Panc1 (cell line): Measurements from ENCODE around the gene ADD2. TPM values are rescaled to one million over a fixed set of nuclear protein-coding genes. Genes with fewer than 3 reads are reported as not detected.

Source experiments
- ATAC-seq: fragments of 200-7000 bp; cut with Tn5 transposase; 2 replicates; pipeline ENCODE4 v1.9.1; 2020; ENCODE audit warnings: mild to moderate bottlenecking, moderate library complexity
- BruUV-seq: library from RNA; stranded (reverse); fragments of 400-500 nt; replicated peaks from 2 replicates; lab custom pipeline; 2021; lab: Mats Ljungman, UMichigan
- CTCF ChIA-PET: fragments of 300-600 bp; sonication (Branson Sonifier 250); formaldehyde crosslinking; loops from one replicate; lab custom pipeline; 2022; ENCODE audit warnings: antibody characterized with exemption; lab: Charles Lee
- POLR2A ChIA-PET: fragments of 300-600 bp; sonication (Branson Sonifier 250); formaldehyde crosslinking; loops from one replicate; lab custom pipeline; 2022; ENCODE audit warnings: antibody characterized with exemption; lab: Charles Lee
- DNase-seq: peaks from one replicate; pipeline ENCODE4 v3.0.0-alpha.2; 2010; ENCODE audit warnings: low read depth, low spot score
- H3K27ac ChIP-seq: 2 replicates; pipeline ENCODE4 v1.5.1; 2011; ENCODE audit warnings: mild to moderate bottlenecking, low read length, inconsistent platforms
- H3K27me3 ChIP-seq: fragments of 200-500 bp; sonication (Bioruptor generic); 2 replicates; pipeline ENCODE4 v1.6.0; 2014; ENCODE audit warnings: low read length, inconsistent platforms; ENCODE audit not compliant: control insufficient read depth, insufficient read depth
- H3K36me3 ChIP-seq: fragments of 200-500 bp; sonication (Bioruptor generic); 2 replicates; pipeline ENCODE4 v1.5.1; 2014; ENCODE audit warnings: inconsistent platforms, mild to moderate bottlenecking, low read length, moderate library complexity; ENCODE audit not compliant: control insufficient read depth, insufficient read depth
- H3K4me1 ChIP-seq: 2 replicates; pipeline ENCODE4 v1.5.1; 2011; ENCODE audit warnings: inconsistent platforms, mild to moderate bottlenecking, low read length, moderate library complexity; ENCODE audit not compliant: control insufficient read depth, insufficient read depth
- H3K4me3 ChIP-seq, 2 experiments: 2 replicates each; pipeline ENCODE4 v1.5.1; 2011 to 2012; ENCODE audit warnings: low read depth in 2 of 2, low read length in 2 of 2, mild to moderate bottlenecking in 2 of 2, inconsistent platforms in 1 of 2, moderate library complexity in 1 of 2
- H3K9me3 ChIP-seq: fragments of 200-500 bp; sonication (Bioruptor generic); 2 replicates; pipeline ENCODE4 v1.5.1; 2014; ENCODE audit warnings: low read depth, mild to moderate bottlenecking, inconsistent platforms, low read length, moderate library complexity; ENCODE audit not compliant: control insufficient read depth, insufficient read depth
- POLR2AphosphoS5 ChIP-seq: IDR thresholded peaks from 2 replicates; pipeline ENCODE4 v1.6.1; 2012; ENCODE audit warnings: mild to moderate bottlenecking, low read depth, low read length, moderate library complexity
- SIN3A ChIP-seq: IDR thresholded peaks from 2 replicates; pipeline ENCODE4 v1.6.1; 2012; ENCODE audit warnings: low read depth, mild to moderate bottlenecking, low read length, moderate library complexity, borderline replicate concordance; ENCODE audit not compliant: insufficient read depth
- TCF7L2 ChIP-seq: IDR thresholded peaks from 2 replicates; pipeline ENCODE4 v1.6.1; 2011; ENCODE audit warnings: mild to moderate bottlenecking, low read depth, low read length, inconsistent platforms
- in situ Hi-C: cut with HindIII; loops from 2 replicates; pipeline ENCODE4 v1.10.0; 2016; ENCODE audit warnings: low sequenced_read_pairs, low pct_unique_long_range_greater_than_20kb
- intact Hi-C: fragments of 100-400 bp; cut with micrococcal nuclease; formaldehyde crosslinking; loops from one replicate; pipeline ENCODE4 v1.10.0; 2022; ENCODE audit not compliant: unreplicated experiment
- total RNA-seq: library from RNA; stranded (reverse); gene quantifications from one replicate; pipeline ENCODE4 v1.2.1, GENCODE V29; 2021; ENCODE audit not compliant: unreplicated experiment
- TF ChIP-seq, protein P1 (sequence below), 2 experiments: IDR thresholded peaks; 2 replicates each; pipeline ENCODE4 v1.6.1; 2011 to 2012; ENCODE audit warnings: low read depth in 2 of 2, control low read depth in 1 of 2, low read length in 1 of 2, mild to moderate bottlenecking in 1 of 2, moderate library complexity in 1 of 2; ENCODE audit not compliant: insufficient read depth in 1 of 2
- TF ChIP-seq, protein P2 (sequence below): fragments of 450-650 bp; IDR thresholded peaks from 2 replicates; pipeline ENCODE4 v1.5.1; 2017; ENCODE audit warnings: mild to moderate bottlenecking

Gene ADD2
- total RNA-seq, 1 experiment from 2014 or later, result 0.26 TPM

DNA sequence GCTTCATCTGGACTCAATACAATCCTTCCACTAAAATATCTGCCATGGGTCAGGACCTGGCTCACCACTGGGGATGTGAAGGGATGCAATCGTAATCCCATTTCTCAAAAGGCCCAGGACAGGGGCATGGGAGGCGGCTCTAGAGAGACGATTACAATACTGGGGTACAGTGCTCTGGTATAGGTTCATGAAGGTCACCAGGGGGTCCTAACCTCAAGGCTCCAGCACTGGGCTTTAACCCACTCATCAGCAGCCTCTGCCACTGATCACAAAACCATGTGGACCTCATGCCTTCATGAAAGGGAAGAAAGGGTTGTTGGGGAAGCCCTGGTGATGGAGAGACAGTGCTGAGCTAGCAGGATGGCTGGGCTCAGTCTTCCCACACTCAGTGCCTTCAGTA lies 48.8 kb downstream of the ADD2 start:
- Histone ChIP-seq H3K36me3 (no peaks in the 10 kb centered on the region), H3K4me3 (no peak overlapping the region), H3K27ac (no peak overlapping the region), H3K4me1 (no peaks in the 10 kb centered on the region), H3K27me3 (peaks cover 3% of the 10 kb centered on the region), H3K9me3 (no peaks in the 10 kb centered on the region)
- in situ Hi-C loops, result no loop called here
- DNase-seq (no peak), ATAC-seq (no peak)
- no peak for TF ChIP-seq POLR2AphosphoS5
- no peak for TF ChIP-seq TCF7L2
- TF ChIP-seq, protein P1, sequence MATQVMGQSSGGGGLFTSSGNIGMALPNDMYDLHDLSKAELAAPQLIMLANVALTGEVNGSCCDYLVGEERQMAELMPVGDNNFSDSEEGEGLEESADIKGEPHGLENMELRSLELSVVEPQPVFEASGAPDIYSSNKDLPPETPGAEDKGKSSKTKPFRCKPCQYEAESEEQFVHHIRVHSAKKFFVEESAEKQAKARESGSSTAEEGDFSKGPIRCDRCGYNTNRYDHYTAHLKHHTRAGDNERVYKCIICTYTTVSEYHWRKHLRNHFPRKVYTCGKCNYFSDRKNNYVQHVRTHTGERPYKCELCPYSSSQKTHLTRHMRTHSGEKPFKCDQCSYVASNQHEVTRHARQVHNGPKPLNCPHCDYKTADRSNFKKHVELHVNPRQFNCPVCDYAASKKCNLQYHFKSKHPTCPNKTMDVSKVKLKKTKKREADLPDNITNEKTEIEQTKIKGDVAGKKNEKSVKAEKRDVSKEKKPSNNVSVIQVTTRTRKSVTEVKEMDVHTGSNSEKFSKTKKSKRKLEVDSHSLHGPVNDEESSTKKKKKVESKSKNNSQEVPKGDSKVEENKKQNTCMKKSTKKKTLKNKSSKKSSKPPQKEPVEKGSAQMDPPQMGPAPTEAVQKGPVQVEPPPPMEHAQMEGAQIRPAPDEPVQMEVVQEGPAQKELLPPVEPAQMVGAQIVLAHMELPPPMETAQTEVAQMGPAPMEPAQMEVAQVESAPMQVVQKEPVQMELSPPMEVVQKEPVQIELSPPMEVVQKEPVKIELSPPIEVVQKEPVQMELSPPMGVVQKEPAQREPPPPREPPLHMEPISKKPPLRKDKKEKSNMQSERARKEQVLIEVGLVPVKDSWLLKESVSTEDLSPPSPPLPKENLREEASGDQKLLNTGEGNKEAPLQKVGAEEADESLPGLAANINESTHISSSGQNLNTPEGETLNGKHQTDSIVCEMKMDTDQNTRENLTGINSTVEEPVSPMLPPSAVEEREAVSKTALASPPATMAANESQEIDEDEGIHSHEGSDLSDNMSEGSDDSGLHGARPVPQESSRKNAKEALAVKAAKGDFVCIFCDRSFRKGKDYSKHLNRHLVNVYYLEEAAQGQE (IDR thresholded peaks at IDR 0.05; ENCODE audit: insufficient read depth in 1 of 2, low read depth in 2 of 2, low read length in 1 of 2), result no peak
- TF ChIP-seq, protein P2, sequence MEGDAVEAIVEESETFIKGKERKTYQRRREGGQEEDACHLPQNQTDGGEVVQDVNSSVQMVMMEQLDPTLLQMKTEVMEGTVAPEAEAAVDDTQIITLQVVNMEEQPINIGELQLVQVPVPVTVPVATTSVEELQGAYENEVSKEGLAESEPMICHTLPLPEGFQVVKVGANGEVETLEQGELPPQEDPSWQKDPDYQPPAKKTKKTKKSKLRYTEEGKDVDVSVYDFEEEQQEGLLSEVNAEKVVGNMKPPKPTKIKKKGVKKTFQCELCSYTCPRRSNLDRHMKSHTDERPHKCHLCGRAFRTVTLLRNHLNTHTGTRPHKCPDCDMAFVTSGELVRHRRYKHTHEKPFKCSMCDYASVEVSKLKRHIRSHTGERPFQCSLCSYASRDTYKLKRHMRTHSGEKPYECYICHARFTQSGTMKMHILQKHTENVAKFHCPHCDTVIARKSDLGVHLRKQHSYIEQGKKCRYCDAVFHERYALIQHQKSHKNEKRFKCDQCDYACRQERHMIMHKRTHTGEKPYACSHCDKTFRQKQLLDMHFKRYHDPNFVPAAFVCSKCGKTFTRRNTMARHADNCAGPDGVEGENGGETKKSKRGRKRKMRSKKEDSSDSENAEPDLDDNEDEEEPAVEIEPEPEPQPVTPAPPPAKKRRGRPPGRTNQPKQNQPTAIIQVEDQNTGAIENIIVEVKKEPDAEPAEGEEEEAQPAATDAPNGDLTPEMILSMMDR, result no peak
- no peak for TF ChIP-seq SIN3A
- ChIA-PET CTCF (no interaction called here), POLR2A (no interaction called here)
- no TSS peak for BruUV-seq
- intact Hi-C loops, result no loop called here

DNA sequence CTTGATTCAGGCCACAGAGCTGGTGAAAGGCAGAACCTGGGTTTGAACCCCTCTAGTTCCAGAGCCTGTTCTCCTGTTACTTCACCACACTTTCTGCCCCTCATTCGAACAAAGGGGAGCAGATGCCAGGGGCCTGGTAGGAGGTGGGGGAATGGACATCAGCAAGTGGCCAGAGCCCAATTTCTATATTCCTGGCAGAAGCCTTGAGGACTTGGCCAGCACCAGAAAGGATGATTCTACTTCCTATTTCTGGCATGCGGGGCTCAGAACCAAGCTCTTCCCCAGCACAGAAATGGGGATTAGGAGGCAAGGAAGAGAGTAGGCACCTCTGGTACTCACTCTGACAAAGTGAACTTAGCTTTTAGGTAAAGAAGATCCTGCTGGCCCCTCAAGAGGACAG lies 49.3 kb downstream of the ADD2 start:
- Histone ChIP-seq H3K9me3 (no peaks in the 10 kb centered on the region), H3K4me1 (no peaks in the 10 kb centered on the region), H3K27ac (no peak overlapping the region), H3K27me3 (peaks cover 3% of the 10 kb centered on the region), H3K36me3 (no peaks in the 10 kb centered on the region), H3K4me3 (no peak overlapping the region)
- no peak for ATAC-seq
- in situ Hi-C loops, result no loop called here
- no peak for DNase-seq
- ChIA-PET CTCF (no interaction called here), POLR2A (no interaction called here)
- TF ChIP-seq, protein P1 (IDR thresholded peaks at IDR 0.05; ENCODE audit: insufficient read depth in 1 of 2, low read depth in 2 of 2, low read length in 1 of 2), result no peak
- no peak for TF ChIP-seq POLR2AphosphoS5
- TF ChIP-seq SIN3A, result no peak
- TF ChIP-seq, protein P2, result no peak
- no peak for TF ChIP-seq TCF7L2
- BruUV-seq, result no TSS peak
- intact Hi-C loops, result no loop called here
